ENCODE results near the gene TIMD4. TPM values are rescaled to one million over a fixed set of nuclear protein-coding genes. Genes with fewer than 3 reads are reported as not detected.
"Not testable (repeated sequence)": the region's sequence is repeated elsewhere in the genome, so short reads cannot be mapped to it uniquely, and the experiment has no call there.

Gene TIMD4
- total and polyA plus RNA-seq, 12 donors, result 0.07 to 2.3 (median 0.18) TPM; not detected in 7

- ATAC-seq, result no peak
- intact Hi-C loops (cut with DNase I), result no loop called here
- WGBS, 2 donors, result 83 to 86% methylated on average over 3 of the region's 3 CpGs
Measured at GRCh38 chr5:156971415-156971814, 8.4 kb upstream of the TIMD4 start.

GRCh38 chr5:156967386-156967785, 4.4 kb upstream of the TIMD4 start:
- H3K27ac ChIP-seq; intact Hi-C loops (cut with DNase I); H3K27me3 ChIP-seq; H3K36me3 ChIP-seq; H3K4me3 ChIP-seq; DNase-seq; ATAC-seq; H3K4me1 ChIP-seq: not testable (repeated sequence)
- 83 to 88% methylated on average over 3 of the region's 3 CpGs for WGBS, 2 donors
- peaks cover 0 to 14% (median 0%) of the 10 kb centered on the region in 11 donors for H3K9me3 ChIP-seq

More at GRCh38 chr5:156971415-156971814, 8.4 kb upstream of the TIMD4 start:
- no peaks in the 10 kb centered on the region for H3K9me3 ChIP-seq
- H3K4me3 ChIP-seq, result no peak overlapping the region
- no peaks in the 10 kb centered on the region for H3K36me3 ChIP-seq
- no peak for TF ChIP-seq CTCF (IDR thresholded peaks at IDR 0.05)
- H3K4me1 ChIP-seq, result no peaks in the 10 kb centered on the region
- no peak overlapping the region for H3K27ac ChIP-seq
- no peaks in the 10 kb centered on the region for H3K27me3 ChIP-seq
- DNase-seq, result no peak

- DNase-seq (no peak), ATAC-seq (no peak)
- no peaks in the 10 kb centered on the region for H3K9me3 ChIP-seq
- intact Hi-C loops (cut with DNase I), result no loop called here
- peaks cover 0 to 5% (median 0%) of the 10 kb centered on the region in 7 donors for H3K27me3 ChIP-seq
- TF ChIP-seq CTCF (IDR thresholded peaks at IDR 0.05), result no peak
- no peaks in the 10 kb centered on the region for H3K36me3 ChIP-seq
- no peak overlapping the region for H3K27ac ChIP-seq
- no peak overlapping the region for H3K4me3 ChIP-seq
- H3K4me1 ChIP-seq, result no peaks in the 10 kb centered on the region
Measured at GRCh38 chr5:156956321-156956720, 6.7 kb downstream of the TIMD4 start.

- H3K36me3 ChIP-seq, result no peaks in the 10 kb centered on the region
- H3K4me1 ChIP-seq, result no peaks in the 10 kb centered on the region
- no peak overlapping the region for H3K4me3 ChIP-seq
- no peak for TF ChIP-seq CTCF (IDR thresholded peaks at IDR 0.05)
- ATAC-seq (no peak), DNase-seq (no peak)
- no peaks in the 10 kb centered on the region for H3K27me3 ChIP-seq
- intact Hi-C loops (cut with DNase I), result no loop called here
- H3K27ac ChIP-seq, result no peak overlapping the region
- H3K9me3 ChIP-seq, result no peaks in the 10 kb centered on the region
- WGBS, 2 donors, result 93% methylated on average over 13 of the region's 13 CpGs
Measured at GRCh38 chr5:156951359-156951758, 11.7 kb downstream of the TIMD4 start.

- 63 to 65% methylated on average over 3 of the region's 3 CpGs for WGBS, 2 donors
- Histone ChIP-seq H3K27me3 (no peaks in the 10 kb centered on the region), H3K4me3 (no peak overlapping the region), H3K4me1 (no peaks in the 10 kb centered on the region), H3K36me3 (no peaks in the 10 kb centered on the region), H3K27ac (no peak overlapping the region), H3K9me3 (no peaks in the 10 kb centered on the region)
- TF ChIP-seq CTCF (IDR thresholded peaks at IDR 0.05), result no peak
- ATAC-seq (no peak), DNase-seq (no peak)
- intact Hi-C loops (cut with DNase I), result no loop called here
Measured at GRCh38 chr5:156950716-156951115, 12.3 kb downstream of the TIMD4 start.

Data from heart right ventricle (tissue), 16 donors.